Measurements from ENCODE around the gene HOMER2. TPM values are rescaled to one million over a fixed set of nuclear protein-coding genes. Genes with fewer than 3 reads are reported as not detected.
A peak's percentile ranks its signal among the peaks of the same experiment; 100 is the strongest.

HOMER2 gene
- total RNA-seq, 4 donors from 2014 or later: 30.9 to 59.0 (median 39.4) TPM

DNA sequence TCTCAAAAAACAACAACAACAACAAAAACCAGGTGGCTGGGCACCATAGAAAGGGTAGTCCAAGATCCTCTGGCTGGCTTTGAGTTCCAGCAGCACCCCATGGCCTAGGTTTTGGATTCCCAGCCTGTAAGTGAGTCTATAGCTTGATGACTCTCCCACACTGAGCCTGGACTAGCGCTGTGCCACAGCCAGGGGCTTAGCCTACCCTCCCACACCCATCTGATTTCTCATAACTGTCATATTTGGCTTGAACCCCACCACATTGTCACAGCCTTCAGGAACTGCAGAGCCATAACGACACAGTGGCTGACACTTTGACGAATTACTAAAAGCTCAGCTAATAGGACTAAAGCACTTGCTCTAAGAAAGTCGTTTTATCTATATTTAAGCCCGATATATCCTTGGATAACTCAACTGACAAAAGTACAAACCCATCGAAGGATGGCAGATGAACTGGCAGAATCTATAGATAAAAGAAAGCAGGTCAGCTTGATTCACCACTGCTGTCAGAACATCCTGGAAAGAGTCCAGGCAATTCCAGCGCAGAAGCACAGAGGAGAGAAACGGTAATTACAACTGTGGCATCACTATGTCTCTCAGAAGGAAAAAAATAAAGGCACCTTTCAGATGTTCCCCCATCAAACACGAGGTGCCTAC is 62.1 kb downstream of the HOMER2 start:
- no peak overlapping the region for H3K27ac ChIP-seq
- H3K9me3 ChIP-seq: no peaks in the 10 kb centered on the region
- TF ChIP-seq, protein P1, sequence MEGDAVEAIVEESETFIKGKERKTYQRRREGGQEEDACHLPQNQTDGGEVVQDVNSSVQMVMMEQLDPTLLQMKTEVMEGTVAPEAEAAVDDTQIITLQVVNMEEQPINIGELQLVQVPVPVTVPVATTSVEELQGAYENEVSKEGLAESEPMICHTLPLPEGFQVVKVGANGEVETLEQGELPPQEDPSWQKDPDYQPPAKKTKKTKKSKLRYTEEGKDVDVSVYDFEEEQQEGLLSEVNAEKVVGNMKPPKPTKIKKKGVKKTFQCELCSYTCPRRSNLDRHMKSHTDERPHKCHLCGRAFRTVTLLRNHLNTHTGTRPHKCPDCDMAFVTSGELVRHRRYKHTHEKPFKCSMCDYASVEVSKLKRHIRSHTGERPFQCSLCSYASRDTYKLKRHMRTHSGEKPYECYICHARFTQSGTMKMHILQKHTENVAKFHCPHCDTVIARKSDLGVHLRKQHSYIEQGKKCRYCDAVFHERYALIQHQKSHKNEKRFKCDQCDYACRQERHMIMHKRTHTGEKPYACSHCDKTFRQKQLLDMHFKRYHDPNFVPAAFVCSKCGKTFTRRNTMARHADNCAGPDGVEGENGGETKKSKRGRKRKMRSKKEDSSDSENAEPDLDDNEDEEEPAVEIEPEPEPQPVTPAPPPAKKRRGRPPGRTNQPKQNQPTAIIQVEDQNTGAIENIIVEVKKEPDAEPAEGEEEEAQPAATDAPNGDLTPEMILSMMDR (IDR thresholded peaks at IDR 0.05): peak in 1 of 6 experiments; percentile 8
- TF ChIP-seq POLR2A (IDR thresholded peaks at IDR 0.05): no peak
- WGBS, 2 donors: 54 to 56% methylated on average over 9 of the region's 9 CpGs
- H3K27me3 ChIP-seq: no peaks in the 10 kb centered on the region
- no peak overlapping the region for H3K4me3 ChIP-seq
- peaks cover 0 to 11% (median 0%) of the 10 kb centered on the region in 3 donors for H3K4me1 ChIP-seq
- intact Hi-C loops (cut with DNase I): no loop called here
- no peak for DNase-seq
- peaks cover 0 to 5% (median 0%) of the 10 kb centered on the region in 3 donors for H3K36me3 ChIP-seq

DNA sequence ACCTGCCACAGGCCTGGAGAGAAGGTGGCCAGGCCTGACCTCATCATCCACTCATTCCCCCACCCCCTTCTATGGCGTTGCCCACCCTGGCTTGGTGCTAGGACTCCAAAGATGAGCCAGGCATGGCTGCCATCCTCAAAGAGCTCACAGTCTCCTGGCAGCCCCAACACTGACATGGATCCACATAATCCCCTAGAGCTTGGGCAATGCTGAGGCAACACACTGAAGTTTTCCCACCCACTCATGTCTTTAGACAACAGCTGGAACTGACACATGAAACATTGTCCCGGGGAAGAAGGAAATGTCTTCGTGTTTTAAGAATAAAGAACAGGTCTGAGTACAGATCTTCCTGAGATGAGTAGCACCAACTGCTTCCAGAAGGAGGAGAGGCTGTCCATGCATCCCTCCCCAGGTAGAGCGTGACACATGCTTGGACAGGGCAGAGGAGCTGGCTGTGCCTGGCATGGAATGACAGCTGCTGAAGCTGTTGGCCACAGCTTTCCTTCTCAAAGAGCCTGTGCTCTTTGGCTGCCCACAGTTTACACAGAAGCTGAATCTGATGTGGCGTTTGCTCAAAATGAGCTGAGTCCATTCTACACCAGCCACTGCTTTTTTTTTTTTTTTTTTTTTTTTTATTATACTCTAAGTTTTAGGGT is 70.1 kb downstream of the HOMER2 start:
- WGBS, 2 donors: 79 to 82% methylated on average over 5 of the region's 5 CpGs
- no peak for TF ChIP-seq POLR2A (IDR thresholded peaks at IDR 0.05)
- TF ChIP-seq, protein P1 (IDR thresholded peaks at IDR 0.05): no peak
- intact Hi-C loops (cut with DNase I): no loop called here

DNA sequence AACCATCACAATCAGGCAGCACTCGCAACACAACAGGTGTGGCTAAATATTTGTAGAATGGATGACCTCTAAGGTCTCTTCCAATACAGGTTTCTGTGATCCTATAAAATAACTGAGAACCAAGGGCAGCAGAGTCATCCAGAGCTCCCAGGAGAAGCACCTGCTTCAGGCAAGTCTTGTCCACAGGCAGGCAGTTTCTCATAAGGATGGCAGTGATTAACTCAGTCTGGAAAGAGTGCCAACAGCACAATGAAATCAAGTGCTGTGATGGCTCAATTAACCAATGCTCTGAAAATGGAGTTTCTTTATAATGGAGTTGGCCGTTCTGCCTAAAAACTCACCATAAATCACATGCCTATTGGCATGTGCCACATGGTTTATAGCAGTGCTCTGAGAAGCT is 70.8 kb downstream of the HOMER2 start:
- Histone ChIP-seq H3K4me1 (no peaks in the 10 kb centered on the region), H3K4me3 (no peak overlapping the region), H3K27me3 (no peaks in the 10 kb centered on the region), H3K36me3 (no peaks in the 10 kb centered on the region), H3K27ac (no peak overlapping the region), H3K9me3 (no peaks in the 10 kb centered on the region)
- TF ChIP-seq, protein P1 (IDR thresholded peaks at IDR 0.05): no peak
- no peak for TF ChIP-seq POLR2A (IDR thresholded peaks at IDR 0.05)
- intact Hi-C loops (cut with DNase I): no loop called here
- DNase-seq: no peak
- WGBS, 2 donors: 68 to 89% methylated on average over 2 of the region's 2 CpGs

More for the DNA sequence above, 70.1 kb downstream of the HOMER2 start:
- no peak for DNase-seq
- Histone ChIP-seq H3K27me3 (no peaks in the 10 kb centered on the region), H3K27ac (no peak overlapping the region), H3K36me3 (no peaks in the 10 kb centered on the region), H3K9me3 (no peaks in the 10 kb centered on the region), H3K4me3 (no peak overlapping the region), H3K4me1 (no peaks in the 10 kb centered on the region)

DNA sequence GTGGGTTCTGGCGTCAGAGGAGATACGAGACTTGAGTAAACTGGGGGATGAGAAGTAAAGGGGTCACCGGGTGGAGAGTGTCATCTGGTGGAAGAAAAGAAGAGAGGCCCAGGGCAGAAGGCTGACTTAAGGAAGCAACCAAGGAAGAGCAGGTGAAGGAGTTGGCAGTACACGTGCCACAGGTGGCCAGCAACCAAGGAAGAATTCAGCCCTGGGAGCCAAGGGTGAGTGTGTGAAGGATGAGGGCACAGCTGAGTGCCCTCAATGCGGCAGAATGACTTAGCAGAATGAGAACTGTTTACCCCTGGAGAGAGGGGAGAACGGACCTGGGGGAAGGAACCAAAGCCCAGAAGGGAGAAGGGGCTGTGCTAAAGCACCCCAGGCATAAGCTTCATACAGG is 71.8 kb downstream of the HOMER2 start:
- intact Hi-C loops (cut with DNase I): no loop called here
- no peaks in the 10 kb centered on the region for H3K27me3 ChIP-seq
- H3K4me3 ChIP-seq: no peak overlapping the region
- TF ChIP-seq, protein P1 (IDR thresholded peaks at IDR 0.05): no peak
- no peak for TF ChIP-seq POLR2A (IDR thresholded peaks at IDR 0.05)
- H3K9me3 ChIP-seq: no peaks in the 10 kb centered on the region
- WGBS, 2 donors: 60 to 64% methylated on average over 6 of the region's 6 CpGs
- no peaks in the 10 kb centered on the region for H3K4me1 ChIP-seq
- no peak for DNase-seq
- H3K27ac ChIP-seq: no peak overlapping the region
- no peaks in the 10 kb centered on the region for H3K36me3 ChIP-seq

DNA sequence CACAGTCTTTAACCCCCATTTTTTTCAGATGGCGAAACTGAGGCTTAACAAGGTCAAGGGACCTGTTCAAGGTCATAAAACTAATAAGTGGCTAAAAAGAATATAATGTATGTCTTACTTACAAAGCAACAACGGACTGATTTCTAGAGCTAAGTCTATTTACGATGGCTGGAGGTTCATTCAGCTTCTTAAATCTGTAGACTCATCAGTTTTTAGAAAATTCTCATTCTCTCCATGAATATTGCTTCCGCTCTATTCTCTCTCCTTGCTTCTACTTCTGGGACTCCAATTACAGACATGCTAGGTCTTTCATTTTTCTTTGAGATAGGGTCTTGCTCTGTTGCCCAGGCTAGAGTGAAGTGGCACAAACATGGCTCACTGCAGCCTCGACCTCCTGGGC is 74.2 kb downstream of the HOMER2 start:
- 86 to 91% methylated on average over 5 of the region's 5 CpGs for WGBS, 2 donors
- H3K9me3 ChIP-seq: no peaks in the 10 kb centered on the region
- H3K4me1 ChIP-seq: no peaks in the 10 kb centered on the region
- no peak overlapping the region for H3K27ac ChIP-seq
- no peak overlapping the region for H3K4me3 ChIP-seq
- TF ChIP-seq, protein P1 (IDR thresholded peaks at IDR 0.05): no peak
- no peak for TF ChIP-seq POLR2A (IDR thresholded peaks at IDR 0.05)
- H3K27me3 ChIP-seq: no peaks in the 10 kb centered on the region
- H3K36me3 ChIP-seq: peaks cover 0 to 19% (median 0%) of the 10 kb centered on the region in 3 donors
- DNase-seq: no peak
- intact Hi-C loops (cut with DNase I): no loop called here

Data from esophagus squamous epithelium (tissue), 5 donors.